Measurements from ENCODE around the gene RGS17.

RGS17 gene

DNA sequence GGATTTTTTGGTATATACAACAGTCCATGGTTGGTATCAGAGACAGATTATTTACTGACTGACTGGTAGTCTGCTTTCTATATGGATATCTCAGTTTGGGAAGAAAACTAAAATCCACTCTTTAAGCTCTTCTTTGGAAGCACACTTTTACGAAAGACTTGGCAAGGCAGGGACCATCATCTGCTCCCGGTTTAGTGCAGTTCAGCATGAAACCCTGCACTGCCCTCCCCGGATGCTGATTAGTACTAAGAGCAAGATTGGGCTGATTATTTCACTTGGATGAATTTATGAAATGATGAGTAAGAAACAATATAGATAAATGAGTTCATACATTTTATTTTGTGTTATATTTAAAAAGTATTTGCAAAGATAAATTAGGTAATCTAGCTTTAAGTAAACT, 56.3 kb downstream of the RGS17 start:
- no peak for ATAC-seq

DNA sequence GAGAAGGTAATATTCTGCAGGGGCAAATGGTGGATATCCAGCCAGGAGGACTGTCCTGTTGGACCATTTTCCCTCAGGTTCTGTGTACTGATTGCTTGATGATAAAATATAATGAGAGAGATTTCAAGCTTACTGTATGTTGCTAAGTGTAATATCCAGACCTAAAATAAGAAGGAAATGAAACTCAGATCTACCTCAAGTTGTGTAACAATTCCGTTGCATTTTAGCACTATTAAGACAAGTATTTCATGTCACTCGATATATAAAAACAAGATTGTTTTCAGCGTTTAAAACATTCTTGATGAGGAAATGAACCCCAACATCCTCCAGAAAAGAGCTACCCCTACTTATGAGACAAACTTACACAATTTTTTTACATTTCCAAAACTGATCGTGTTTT, 57.2 kb downstream of the RGS17 start:
- no peak for TF ChIP-seq ZNF8 (CRISPR knock-in tag; IDR thresholded peaks at IDR 0.05)
- ATAC-seq: no peak

More for the DNA sequence above, 56.3 kb downstream of the RGS17 start:
- TF ChIP-seq TCF4 (CRISPR knock-in tag; IDR thresholded peaks at IDR 0.05; ENCODE audit: borderline replicate concordance) (no peak), PPARA (CRISPR knock-in tag; IDR thresholded peaks at IDR 0.05; ENCODE audit: borderline replicate concordance) (no peak), ZNF8 (CRISPR knock-in tag; IDR thresholded peaks at IDR 0.05) (no peak), ZFP30 (CRISPR knock-in tag; IDR thresholded peaks at IDR 0.05) (no peak), SNAI2 (CRISPR knock-in tag; IDR thresholded peaks at IDR 0.05) (no peak), ZNF70 (CRISPR knock-in tag; IDR thresholded peaks at IDR 0.05) (no peak), OSR1 (CRISPR knock-in tag; IDR thresholded peaks at IDR 0.05) (no peak), ESRRG (CRISPR knock-in tag; IDR thresholded peaks at IDR 0.05) (no peak), GLIS3 (CRISPR knock-in tag; IDR thresholded peaks at IDR 0.05) (no peak)
- TF ChIP-seq, protein P1, sequence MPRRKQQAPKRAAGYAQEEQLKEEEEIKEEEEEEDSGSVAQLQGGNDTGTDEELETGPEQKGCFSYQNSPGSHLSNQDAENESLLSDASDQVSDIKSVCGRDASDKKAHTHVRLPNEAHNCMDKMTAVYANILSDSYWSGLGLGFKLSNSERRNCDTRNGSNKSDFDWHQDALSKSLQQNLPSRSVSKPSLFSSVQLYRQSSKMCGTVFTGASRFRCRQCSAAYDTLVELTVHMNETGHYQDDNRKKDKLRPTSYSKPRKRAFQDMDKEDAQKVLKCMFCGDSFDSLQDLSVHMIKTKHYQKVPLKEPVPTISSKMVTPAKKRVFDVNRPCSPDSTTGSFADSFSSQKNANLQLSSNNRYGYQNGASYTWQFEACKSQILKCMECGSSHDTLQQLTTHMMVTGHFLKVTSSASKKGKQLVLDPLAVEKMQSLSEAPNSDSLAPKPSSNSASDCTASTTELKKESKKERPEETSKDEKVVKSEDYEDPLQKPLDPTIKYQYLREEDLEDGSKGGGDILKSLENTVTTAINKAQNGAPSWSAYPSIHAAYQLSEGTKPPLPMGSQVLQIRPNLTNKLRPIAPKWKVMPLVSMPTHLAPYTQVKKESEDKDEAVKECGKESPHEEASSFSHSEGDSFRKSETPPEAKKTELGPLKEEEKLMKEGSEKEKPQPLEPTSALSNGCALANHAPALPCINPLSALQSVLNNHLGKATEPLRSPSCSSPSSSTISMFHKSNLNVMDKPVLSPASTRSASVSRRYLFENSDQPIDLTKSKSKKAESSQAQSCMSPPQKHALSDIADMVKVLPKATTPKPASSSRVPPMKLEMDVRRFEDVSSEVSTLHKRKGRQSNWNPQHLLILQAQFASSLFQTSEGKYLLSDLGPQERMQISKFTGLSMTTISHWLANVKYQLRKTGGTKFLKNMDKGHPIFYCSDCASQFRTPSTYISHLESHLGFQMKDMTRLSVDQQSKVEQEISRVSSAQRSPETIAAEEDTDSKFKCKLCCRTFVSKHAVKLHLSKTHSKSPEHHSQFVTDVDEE (CRISPR knock-in tag; IDR thresholded peaks at IDR 0.05): no peak

DNA sequence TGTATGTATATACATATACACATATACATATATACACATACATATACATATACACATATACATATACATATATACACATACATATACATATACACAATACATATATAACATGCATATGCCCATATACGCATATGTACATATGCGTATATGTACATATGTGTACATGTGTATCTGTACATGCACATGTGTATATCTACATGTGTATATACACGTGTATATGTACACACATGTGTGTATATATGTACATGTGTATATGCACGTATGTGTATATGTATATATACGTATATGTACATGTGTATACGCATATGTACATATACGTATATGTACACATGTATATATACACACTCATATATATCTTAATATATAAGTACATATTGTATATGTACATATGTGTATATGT, 60.3 kb downstream of the RGS17 start:
- ATAC-seq: no peak
- TF ChIP-seq, protein P2, sequence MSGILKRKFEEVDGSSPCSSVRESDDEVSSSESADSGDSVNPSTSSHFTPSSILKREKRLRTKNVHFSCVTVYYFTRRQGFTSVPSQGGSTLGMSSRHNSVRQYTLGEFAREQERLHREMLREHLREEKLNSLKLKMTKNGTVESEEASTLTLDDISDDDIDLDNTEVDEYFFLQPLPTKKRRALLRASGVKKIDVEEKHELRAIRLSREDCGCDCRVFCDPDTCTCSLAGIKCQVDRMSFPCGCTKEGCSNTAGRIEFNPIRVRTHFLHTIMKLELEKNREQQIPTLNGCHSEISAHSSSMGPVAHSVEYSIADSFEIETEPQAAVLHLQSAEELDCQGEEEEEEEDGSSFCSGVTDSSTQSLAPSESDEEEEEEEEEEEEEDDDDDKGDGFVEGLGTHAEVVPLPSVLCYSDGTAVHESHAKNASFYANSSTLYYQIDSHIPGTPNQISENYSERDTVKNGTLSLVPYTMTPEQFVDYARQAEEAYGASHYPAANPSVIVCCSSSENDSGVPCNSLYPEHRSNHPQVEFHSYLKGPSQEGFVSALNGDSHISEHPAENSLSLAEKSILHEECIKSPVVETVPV (CRISPR knock-in tag; IDR thresholded peaks at IDR 0.05): no peak
- TF ChIP-seq, protein P3, sequence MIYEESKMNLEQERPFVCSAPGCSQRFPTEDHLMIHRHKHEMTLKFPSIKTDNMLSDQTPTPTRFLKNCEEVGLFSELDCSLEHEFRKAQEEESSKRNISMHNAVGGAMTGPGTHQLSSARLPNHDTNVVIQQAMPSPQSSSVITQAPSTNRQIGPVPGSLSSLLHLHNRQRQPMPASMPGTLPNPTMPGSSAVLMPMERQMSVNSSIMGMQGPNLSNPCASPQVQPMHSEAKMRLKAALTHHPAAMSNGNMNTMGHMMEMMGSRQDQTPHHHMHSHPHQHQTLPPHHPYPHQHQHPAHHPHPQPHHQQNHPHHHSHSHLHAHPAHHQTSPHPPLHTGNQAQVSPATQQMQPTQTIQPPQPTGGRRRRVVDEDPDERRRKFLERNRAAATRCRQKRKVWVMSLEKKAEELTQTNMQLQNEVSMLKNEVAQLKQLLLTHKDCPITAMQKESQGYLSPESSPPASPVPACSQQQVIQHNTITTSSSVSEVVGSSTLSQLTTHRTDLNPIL (CRISPR knock-in tag; IDR thresholded peaks at IDR 0.05; ENCODE audit: low read depth): no peak
- no peak for TF ChIP-seq ARNTL (CRISPR knock-in tag; IDR thresholded peaks at IDR 0.05; ENCODE audit: borderline replicate concordance, low read depth)
- TF ChIP-seq ESRRG (CRISPR knock-in tag; IDR thresholded peaks at IDR 0.05): no peak
- TF ChIP-seq, protein P4, sequence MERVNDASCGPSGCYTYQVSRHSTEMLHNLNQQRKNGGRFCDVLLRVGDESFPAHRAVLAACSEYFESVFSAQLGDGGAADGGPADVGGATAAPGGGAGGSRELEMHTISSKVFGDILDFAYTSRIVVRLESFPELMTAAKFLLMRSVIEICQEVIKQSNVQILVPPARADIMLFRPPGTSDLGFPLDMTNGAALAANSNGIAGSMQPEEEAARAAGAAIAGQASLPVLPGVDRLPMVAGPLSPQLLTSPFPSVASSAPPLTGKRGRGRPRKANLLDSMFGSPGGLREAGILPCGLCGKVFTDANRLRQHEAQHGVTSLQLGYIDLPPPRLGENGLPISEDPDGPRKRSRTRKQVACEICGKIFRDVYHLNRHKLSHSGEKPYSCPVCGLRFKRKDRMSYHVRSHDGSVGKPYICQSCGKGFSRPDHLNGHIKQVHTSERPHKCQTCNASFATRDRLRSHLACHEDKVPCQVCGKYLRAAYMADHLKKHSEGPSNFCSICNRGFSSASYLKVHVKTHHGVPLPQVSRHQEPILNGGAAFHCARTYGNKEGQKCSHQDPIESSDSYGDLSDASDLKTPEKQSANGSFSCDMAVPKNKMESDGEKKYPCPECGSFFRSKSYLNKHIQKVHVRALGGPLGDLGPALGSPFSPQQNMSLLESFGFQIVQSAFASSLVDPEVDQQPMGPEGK (CRISPR knock-in tag; IDR thresholded peaks at IDR 0.05; ENCODE audit: borderline replicate concordance): no peak
- no peak for TF ChIP-seq BACH2 (CRISPR knock-in tag; IDR thresholded peaks at IDR 0.05; ENCODE audit: borderline replicate concordance)
- TF ChIP-seq OSR1 (CRISPR knock-in tag; IDR thresholded peaks at IDR 0.05): no peak
- no peak for TF ChIP-seq ZFP3 (CRISPR knock-in tag; IDR thresholded peaks at IDR 0.05)
- no peak for TF ChIP-seq ISL1 (CRISPR knock-in tag; IDR thresholded peaks at IDR 0.05)
- TF ChIP-seq, protein P1 (CRISPR knock-in tag; IDR thresholded peaks at IDR 0.05): no peak
- TF ChIP-seq ZNF565 (CRISPR knock-in tag; conservative IDR thresholded peaks at IDR 0.05; ENCODE audit: low read depth): no peak
- no peak for TF ChIP-seq ZNF70 (CRISPR knock-in tag; IDR thresholded peaks at IDR 0.05)
- TF ChIP-seq, protein P5, sequence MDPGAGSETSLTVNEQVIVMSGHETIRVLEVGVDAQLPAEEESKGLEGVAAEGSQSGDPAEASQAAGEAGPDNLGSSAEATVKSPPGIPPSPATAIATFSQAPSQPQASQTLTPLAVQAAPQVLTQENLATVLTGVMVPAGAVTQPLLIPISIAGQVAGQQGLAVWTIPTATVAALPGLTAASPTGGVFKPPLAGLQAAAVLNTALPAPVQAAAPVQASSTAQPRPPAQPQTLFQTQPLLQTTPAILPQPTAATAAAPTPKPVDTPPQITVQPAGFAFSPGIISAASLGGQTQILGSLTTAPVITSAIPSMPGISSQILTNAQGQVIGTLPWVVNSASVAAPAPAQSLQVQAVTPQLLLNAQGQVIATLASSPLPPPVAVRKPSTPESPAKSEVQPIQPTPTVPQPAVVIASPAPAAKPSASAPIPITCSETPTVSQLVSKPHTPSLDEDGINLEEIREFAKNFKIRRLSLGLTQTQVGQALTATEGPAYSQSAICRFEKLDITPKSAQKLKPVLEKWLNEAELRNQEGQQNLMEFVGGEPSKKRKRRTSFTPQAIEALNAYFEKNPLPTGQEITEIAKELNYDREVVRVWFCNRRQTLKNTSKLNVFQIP (CRISPR knock-in tag; IDR thresholded peaks at IDR 0.05; ENCODE audit: borderline replicate concordance, low read depth): no peak
- no peak for TF ChIP-seq PPARA (CRISPR knock-in tag; IDR thresholded peaks at IDR 0.05; ENCODE audit: borderline replicate concordance)
- no peak for TF ChIP-seq RARB (CRISPR knock-in tag; IDR thresholded peaks at IDR 0.05)
- no peak for TF ChIP-seq TCF4 (CRISPR knock-in tag; IDR thresholded peaks at IDR 0.05; ENCODE audit: borderline replicate concordance)
- no peak for TF ChIP-seq GLIS3 (CRISPR knock-in tag; IDR thresholded peaks at IDR 0.05)
- TF ChIP-seq SNAI2 (CRISPR knock-in tag; IDR thresholded peaks at IDR 0.05): no peak
- TF ChIP-seq ZNF8 (CRISPR knock-in tag; IDR thresholded peaks at IDR 0.05): no peak
- no peak for TF ChIP-seq CSDC2 (CRISPR knock-in tag; IDR thresholded peaks at IDR 0.05)

All from SK-N-SH treated with all-trans-retinoic acid at 6 μM for 48 hours (cell line).